ENCODE data around the gene ATP10A. TPM values are rescaled to one million over a fixed set of nuclear protein-coding genes. Genes with fewer than 3 reads are reported as not detected.

The ATP10A gene
- total and polyA plus RNA-seq, 2 of the 8 experiments (the other 6 are each of a cell fraction or from before 2014, with no cell fraction given) = 2.0 to 2.8 TPM

- no peak overlapping the region for H4K8ac ChIP-seq (ENCODE audit: extremely low read depth, insufficient read depth, low read length)
- no peak overlapping the region for H4K5ac ChIP-seq (ENCODE audit: insufficient read length, low read depth, low read length)
- no peak for FAIRE-seq
- H3K27ac ChIP-seq (ENCODE audit: low read depth, low read length) = no peak overlapping the region
- H2BK15ac ChIP-seq (ENCODE audit: low read length) = no peak overlapping the region
- H3K56ac ChIP-seq (replicated peaks; ENCODE audit: insufficient read length, low read depth, low read length) = no peak overlapping the region
- no peak overlapping the region for H2BK12ac ChIP-seq (ENCODE audit: low read depth, low read length)
- H3K79me1 ChIP-seq (ENCODE audit: low read depth, low read length) = no peaks in the 10 kb centered on the region
- H2BK120ac ChIP-seq (replicated peaks; ENCODE audit: low read depth, low read length) = no peak overlapping the region
- H3K18ac ChIP-seq (ENCODE audit: extremely low read depth, low read length) = no peak overlapping the region
- no peak overlapping the region for H2BK5ac ChIP-seq (ENCODE audit: low read depth, low read length)
- no peak overlapping the region for H2AFZ ChIP-seq (ENCODE audit: low read length)
- H3K27me3 ChIP-seq (replicated peaks in 1 of 4; ENCODE audit: control insufficient read depth in 3 of 4, extremely low read depth in 1 of 4, insufficient read depth in 3 of 4, low read length in 3 of 4) = no peaks in the 10 kb centered on the region
- H3K4me3 ChIP-seq (ENCODE audit: extremely low read depth in 1 of 4, insufficient read depth in 2 of 4, low read depth in 3 of 4, low read length in 4 of 4) = no peak overlapping the region
- ChIA-PET POLR2A (ENCODE audit: partially characterized antibody) (no interaction called here), CTCF (ENCODE audit: partially characterized antibody) (interaction anchor here (0.6 to 1.7 kb wide), 3 partner anchors 10 to 426 kb away, joined by 3 to 8 read pairs (median 3); no protein-coding TSS in a partner anchor)
- H3K23me2 ChIP-seq (ENCODE audit: low read depth, low read length) = no peaks in the 10 kb centered on the region
- no peak for TF ChIP-seq SIX5 (IDR thresholded peaks at IDR 0.05; ENCODE audit: low read depth, low read length)
- no peak for TF ChIP-seq ATF2 (IDR thresholded peaks at IDR 0.05; ENCODE audit: low read length)
- H3K4me2 ChIP-seq (ENCODE audit: insufficient read depth in 1 of 2, low read depth in 2 of 2, low read length in 2 of 2) = no peak overlapping the region
- H3K9ac ChIP-seq (replicated peaks in 1 of 4; ENCODE audit: extremely low read depth in 1 of 4, low read depth in 3 of 4, low read length in 3 of 4) = no peak overlapping the region
- no peak overlapping the region for H4K91ac ChIP-seq (replicated peaks; ENCODE audit: insufficient read length, low read length)
- no peaks in the 10 kb centered on the region for H3K79me2 ChIP-seq (ENCODE audit: control insufficient read depth in 1 of 2, insufficient read depth in 2 of 2, low read length in 2 of 2)
- H3K23ac ChIP-seq (ENCODE audit: insufficient read length) = no peak overlapping the region
- WGBS, 2 experiments (ENCODE audit: extremely low coverage in 1 of 2, insufficient coverage in 1 of 2, insufficient read length in 1 of 2, insufficient replicate concordance in 2 of 2, low coverage in 1 of 2, low lambda C conversion rate in 2 of 2, missing lambda C conversion rate in 1 of 2) = 93% methylated on average over 9 of the region's 9 CpGs; no CpG with 5 or more reads in 1 of the 2 experiments
- DNase-seq (ENCODE audit: low read depth in 1 of 2, low spot score in 2 of 2) = no peak
- no peak overlapping the region for H3K4ac ChIP-seq (replicated peaks; ENCODE audit: insufficient read length, low read depth, low read length)
- no peaks in the 10 kb centered on the region for H3K36me3 ChIP-seq (ENCODE audit: control insufficient read depth in 2 of 4, insufficient read depth in 4 of 4, low read length in 3 of 4)
- peak overlapping the region; percentile 84; the same call in 1 of the 2 replicates for H2AK5ac ChIP-seq (ENCODE audit: low read depth, low read length)
- no peaks in the 10 kb centered on the region for H4K20me1 ChIP-seq (replicated peaks in 1 of 2; ENCODE audit: control insufficient read depth in 1 of 2, insufficient read depth in 2 of 2, low read length in 2 of 2)
- no peaks in the 10 kb centered on the region for H3K9me3 ChIP-seq (ENCODE audit: insufficient read depth in 2 of 2, low read depth in 1 of 2, low read length in 1 of 2)
- no peak overlapping the region for H3K14ac ChIP-seq (ENCODE audit: insufficient read length)
- no peak overlapping the region for H2BK20ac ChIP-seq (ENCODE audit: low read length)
- peaks cover 0 to 4% (median 0%) of the 10 kb centered on the region in 4 experiments; a peak in 3 of 7 replicates for H3K4me1 ChIP-seq (replicated peaks in 1 of 4; ENCODE audit: control insufficient read depth in 3 of 4, insufficient read depth in 4 of 4, low read length in 3 of 4)
Measured at GRCh38 chr15:25785641-25786025, 77.5 kb downstream of the ATP10A start.

Data from H1 (cell line).